Epithelial cell of proximal tubule (primary cell): ENCODE measurements around the gene HHIP. TPM values are rescaled to one million over a fixed set of nuclear protein-coding genes. Genes with fewer than 3 reads are reported as not detected.
A peak's percentile ranks its signal among the peaks of the same experiment; 100 is the strongest.

Source experiments
- DNase-seq: peaks from one replicate; pipeline ENCODE4 v3.0.0-alpha.2; 2011; ENCODE audit warnings: low read depth
- H3K4me3 ChIP-seq: 2 replicates; pipeline ENCODE4 v1.5.1; 2011; ENCODE audit warnings: low read depth, mild to moderate bottlenecking, low read length
- CTCF ChIP-seq: conservative IDR thresholded peaks from 2 replicates; pipeline ENCODE4 v1.5.1; 2012; ENCODE audit warnings: low read depth, mild to moderate bottlenecking, low read length
- total RNA-seq: library from RNA; depleted of rRNA; stranded (reverse); fragments of >200 nt; gene quantifications from 2 replicates; pipeline ENCODE4 v1.2.3, GENCODE V29; 2015

Gene HHIP
- 0.92 and 1.7 TPM in 2 replicates for total RNA-seq

- no peak for DNase-seq
- TF ChIP-seq CTCF, result no peak
- H3K4me3 ChIP-seq, result peak within 1 kb of the TSS; percentile 53
These were observed at the start of gene HHIP for GRCh38 chr4:144645631-144646522. Gene HHIP, plus strand, starts transcription at chr4:144646156. Its CDS starts 520 bp downstream, at chr4:144646676.

GRCh38 chr4:144597171-144597570, 48.8 kb upstream of the HHIP start:
- TF ChIP-seq CTCF, result peak; percentile 21
- no peak overlapping the region for H3K4me3 ChIP-seq
- DNase-seq, result no peak

- DNase-seq, result no peak
- H3K4me3 ChIP-seq, result no peak overlapping the region
- no peak for TF ChIP-seq CTCF
These were observed 46.3 kb upstream of the HHIP start for GRCh38 chr4:144599621-144600020.

- DNase-seq, result no peak
- H3K4me3 ChIP-seq, result no peak overlapping the region
These were observed 34.1 kb upstream of the HHIP start for GRCh38 chr4:144611850-144612249.

GRCh38 chr4:144614850-144615585, 30.9 kb upstream of the HHIP start:
- no peak for DNase-seq
- TF ChIP-seq CTCF, result no peak
- H3K4me3 ChIP-seq, result no peak overlapping the region

More at GRCh38 chr4:144611850-144612249, 34.1 kb upstream of the HHIP start:
- TF ChIP-seq CTCF, result peak; percentile 76

- DNase-seq, result no peak
- no peak for TF ChIP-seq CTCF
- no peak overlapping the region for H3K4me3 ChIP-seq
These were observed 24.3 kb upstream of the HHIP start for GRCh38 chr4:144621681-144622080.
